SU-DHL-6 (cell line): Measurements from ENCODE around the gene VAPB.

Experiments
- EZH2phosphoT487 ChIP-seq: fragments of 200-600 bp; sonication (generic), shearing (Covaris generic); conservative IDR thresholded peaks from 2 replicates; pipeline ENCODE4 v1.6.1; 2018; ENCODE audit warnings: mild to moderate bottlenecking, antibody characterized with exemption, low read length, moderate library complexity, mixed read lengths
- TF ChIP-seq, protein P1 (sequence below): fragments of 200-600 bp; sonication (generic); IDR thresholded peaks from one replicate; pipeline ENCODE4 v1.5.1; 2017; ENCODE audit warnings: antibody characterized with exemption, mild to moderate bottlenecking, low read length, moderate library complexity; ENCODE audit not compliant: insufficient read depth, poor library complexity, severe bottlenecking

DNA sequence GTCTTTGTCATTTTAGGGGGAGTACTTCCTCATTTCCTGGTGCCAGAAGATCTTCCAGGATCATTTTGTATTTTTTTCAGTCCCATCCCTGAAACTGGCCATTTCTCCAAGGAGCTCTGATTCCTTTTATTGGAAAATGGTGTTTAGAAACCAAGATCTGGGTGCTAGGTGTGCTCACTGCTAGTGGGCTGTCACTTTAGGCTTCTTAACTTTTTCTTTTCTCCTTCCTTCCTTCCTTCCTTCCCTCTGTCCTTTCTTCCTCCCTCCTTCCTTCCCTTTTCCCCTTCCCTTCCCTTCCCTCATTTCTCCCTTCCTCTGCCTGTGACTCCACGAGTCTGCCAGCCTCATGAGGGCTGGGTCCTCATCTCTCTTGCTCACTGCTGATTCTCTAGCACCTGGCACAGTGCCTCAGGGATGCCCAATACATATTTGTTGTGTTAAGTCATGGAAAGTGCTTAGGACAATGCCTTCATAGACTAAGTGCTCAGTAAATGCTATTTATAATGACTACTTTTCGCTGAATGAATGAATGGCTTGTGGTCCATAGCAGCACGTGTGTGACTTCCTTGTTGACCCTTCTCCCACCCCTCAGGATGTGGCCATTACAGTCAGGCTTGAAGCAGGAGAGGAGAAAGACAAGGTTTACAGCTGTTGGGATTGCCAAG is 89.2 kb downstream of the VAPB start:
- TF ChIP-seq, protein P1, sequence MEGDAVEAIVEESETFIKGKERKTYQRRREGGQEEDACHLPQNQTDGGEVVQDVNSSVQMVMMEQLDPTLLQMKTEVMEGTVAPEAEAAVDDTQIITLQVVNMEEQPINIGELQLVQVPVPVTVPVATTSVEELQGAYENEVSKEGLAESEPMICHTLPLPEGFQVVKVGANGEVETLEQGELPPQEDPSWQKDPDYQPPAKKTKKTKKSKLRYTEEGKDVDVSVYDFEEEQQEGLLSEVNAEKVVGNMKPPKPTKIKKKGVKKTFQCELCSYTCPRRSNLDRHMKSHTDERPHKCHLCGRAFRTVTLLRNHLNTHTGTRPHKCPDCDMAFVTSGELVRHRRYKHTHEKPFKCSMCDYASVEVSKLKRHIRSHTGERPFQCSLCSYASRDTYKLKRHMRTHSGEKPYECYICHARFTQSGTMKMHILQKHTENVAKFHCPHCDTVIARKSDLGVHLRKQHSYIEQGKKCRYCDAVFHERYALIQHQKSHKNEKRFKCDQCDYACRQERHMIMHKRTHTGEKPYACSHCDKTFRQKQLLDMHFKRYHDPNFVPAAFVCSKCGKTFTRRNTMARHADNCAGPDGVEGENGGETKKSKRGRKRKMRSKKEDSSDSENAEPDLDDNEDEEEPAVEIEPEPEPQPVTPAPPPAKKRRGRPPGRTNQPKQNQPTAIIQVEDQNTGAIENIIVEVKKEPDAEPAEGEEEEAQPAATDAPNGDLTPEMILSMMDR: no peak
- no peak for TF ChIP-seq EZH2phosphoT487
